SK-N-SH (cell line): ENCODE measurements around the gene ENDOV. TPM values are rescaled to one million over a fixed set of nuclear protein-coding genes. Genes with fewer than 3 reads are reported as not detected.

Experiments
- CTCF ChIA-PET: fragments of 300-600, 350-600 bp; formaldehyde crosslinking; extraction: SDS; loops from one replicate; lab custom pipeline; 2021; lab: Yijun Ruan, JAX
- POLR2A ChIA-PET: fragments of 350-600 bp; sonication (Branson Sonifier 250); formaldehyde crosslinking; extraction: SDS; loops from one replicate; lab custom pipeline; 2020; ENCODE audit warnings: antibody characterized with exemption, inconsistent platforms; lab: Yijun Ruan, JAX
- DNase-seq: peaks from one replicate; pipeline ENCODE4 v3.0.0; 2012
- H2AFZ ChIP-seq: fragments of 200-600 bp; sonication (generic); 2 replicates; pipeline ENCODE4 v1.8.1; 2016; ENCODE audit warnings: antibody characterized with exemption, mild to moderate bottlenecking, low read depth
- H3F3A ChIP-seq: fragments of 200-600 bp; sonication (generic); replicated peaks from 2 replicates; pipeline ENCODE3; 2016; ENCODE audit warnings: antibody characterized with exemption, mild to moderate bottlenecking; ENCODE audit not compliant: insufficient read depth
- H3K27ac ChIP-seq, 2 experiments: fragments of 200-500 bp in 1 of 2; fragments of 200-600 bp in 1 of 2; sonication (Bioruptor generic) in 1 of 2; sonication (generic), shearing (Covaris generic) in 1 of 2; 2 replicates each; pipeline versions ENCODE4 v1.5.1 to v1.6.1; 2014 to 2016; ENCODE audit warnings: low read depth in 2 of 2, inconsistent platforms in 1 of 2, low read length in 1 of 2, mild to moderate bottlenecking in 1 of 2, mixed read lengths in 1 of 2
- H3K27me3 ChIP-seq: fragments of 200-600 bp; sonication (generic), shearing (Covaris generic); 2 replicates; pipeline ENCODE4 v1.6.1; 2016; ENCODE audit warnings: mixed run types; ENCODE audit not compliant: insufficient read depth
- H3K36me3 ChIP-seq, 2 experiments: fragments of 200-500 bp in 1 of 2; fragments of 200-600 bp in 1 of 2; sonication (Bioruptor generic) in 1 of 2; sonication (generic) in 1 of 2; replicated peaks in 1 of 2; 2 replicates each; pipeline versions ENCODE3 to v1.5.1; 2014 to 2016; ENCODE audit warnings: low read length in 1 of 2, mild to moderate bottlenecking in 1 of 2; ENCODE audit not compliant: insufficient read depth in 2 of 2, control insufficient read depth in 1 of 2
- H3K4me1 ChIP-seq, 2 experiments: fragments of 200-500 bp in 1 of 2; fragments of 200-600 bp in 1 of 2; sonication (Bioruptor generic) in 1 of 2; sonication (generic), shearing (Covaris generic) in 1 of 2; 2 replicates each; pipeline versions ENCODE4 v1.5.1 to v1.6.1; 2014 to 2016; ENCODE audit warnings: low read depth in 1 of 2, low read length in 1 of 2, mixed run types in 1 of 2; ENCODE audit not compliant: insufficient read depth in 2 of 2, control insufficient read depth in 1 of 2
- H3K4me2 ChIP-seq: fragments of 200-600 bp; sonication (generic), shearing (Covaris generic); 2 replicates; pipeline ENCODE4 v1.6.1; 2017; ENCODE audit warnings: mixed run types
- H3K4me3 ChIP-seq, 2 experiments: fragments of 200-500 bp in 1 of 2; fragments of 200-600 bp in 1 of 2; sonication (Bioruptor generic) in 1 of 2; sonication (generic), shearing (Covaris generic) in 1 of 2; 2 replicates each; pipeline versions ENCODE4 v1.5.1 to v1.8.1; 2014 to 2016; ENCODE audit warnings: low read depth in 2 of 2, inconsistent platforms in 1 of 2, low read length in 1 of 2, mild to moderate bottlenecking in 1 of 2, mixed read lengths in 1 of 2, moderate library complexity in 1 of 2
- H3K79me2 ChIP-seq: fragments of 200-600 bp; sonication (generic); 2 replicates; pipeline ENCODE4 v1.8.1; 2017; ENCODE audit warnings: mild to moderate bottlenecking; ENCODE audit not compliant: insufficient read depth
- H3K9ac ChIP-seq: fragments of 200-600 bp; sonication (generic); 2 replicates; pipeline ENCODE4 v1.6.1; 2017; ENCODE audit warnings: mixed run types
- H3K9me2 ChIP-seq: fragments of 200-600 bp; sonication (generic); 2 replicates; pipeline ENCODE4 v1.6.1; 2017; ENCODE audit warnings: mixed run types
- H3K9me3 ChIP-seq: fragments of 200-600 bp; sonication (generic); 2 replicates; pipeline ENCODE4 v1.6.1; 2017; ENCODE audit warnings: mixed run types, mild to moderate bottlenecking, moderate library complexity
- H4K20me1 ChIP-seq: fragments of 200-600 bp; sonication (generic); 2 replicates; pipeline ENCODE4 v1.6.1; 2017; ENCODE audit warnings: mild to moderate bottlenecking, mixed run types; ENCODE audit not compliant: insufficient read depth
- PBX3 ChIP-seq: IDR thresholded peaks from 2 replicates; pipeline ENCODE4; 2012
- RAD21 ChIP-seq: IDR thresholded peaks from 2 replicates; pipeline ENCODE4 v1.6.1; 2012; ENCODE audit warnings: mild to moderate bottlenecking, low read length
- REST ChIP-seq: IDR thresholded peaks from 2 replicates; pipeline ENCODE4 v1.6.1; 2012; ENCODE audit warnings: mild to moderate bottlenecking, low read depth, low read length, moderate library complexity
- RFX5 ChIP-seq: IDR thresholded peaks from 2 replicates; pipeline ENCODE4 v1.6.1; 2012; ENCODE audit warnings: mild to moderate bottlenecking, improper control_type of control experiment, low read length
- TEAD4 ChIP-seq: IDR thresholded peaks from 2 replicates; pipeline ENCODE4 v1.4.0; 2012; ENCODE audit warnings: mild to moderate bottlenecking, borderline replicate concordance; ENCODE audit not compliant: insufficient read depth
- ZBTB33 ChIP-seq: IDR thresholded peaks from 2 replicates; pipeline ENCODE4 v1.4.0; 2012; ENCODE audit warnings: low read depth, borderline replicate concordance
- WGBS: methylation state at CpG from one replicate; pipeline ENCODE4 v1.1.6; 2017; ENCODE audit warnings: low lambda C conversion rate; 5-methylcytosine and 5-hydroxymethylcytosine counted together
- polyA plus RNA-seq, 3 experiments: library from polyadenylated mRNA; depleted of rRNA; stranded (reverse); fragments of >200 nt; gene quantifications; 2 replicates each; pipeline ENCODE4 v1.2.3, GENCODE V29; 2012

ENDOV gene
- polyA plus RNA-seq, 1 of the 3 experiments (the other 2 are of a cell fraction) = 83.6 TPM

GRCh38 chr17:80416940-80417293 lies 1.9 kb downstream of the ENDOV start (continued):
- TF ChIP-seq RFX5 = no peak
- no peak for TF ChIP-seq RAD21
- TF ChIP-seq ZBTB33 = no peak
- no peak for TF ChIP-seq TEAD4
- no peak for TF ChIP-seq PBX3

- H3K9ac ChIP-seq = no peak overlapping the region
- H3K4me3 ChIP-seq = no peak overlapping the region
- POLR2A ChIA-PET = no interaction called here
- no peaks in the 10 kb centered on the region for H3K9me3 ChIP-seq
- peaks cover 43% of the 10 kb centered on the region for H3K79me2 ChIP-seq
- H3K9me2 ChIP-seq = no peaks in the 10 kb centered on the region
- H3F3A ChIP-seq = peaks cover 5% of the 10 kb centered on the region
- no peak for TF ChIP-seq PBX3
- no peak for TF ChIP-seq REST
- no peak overlapping the region for H2AFZ ChIP-seq
- no peak for DNase-seq
- no peak overlapping the region for H3K27ac ChIP-seq
- no peaks in the 10 kb centered on the region for H3K27me3 ChIP-seq
- H3K4me2 ChIP-seq = no peak overlapping the region
- CTCF ChIA-PET = interaction anchor here (1.2 to 6.5 kb wide), 3 partner anchors 8 to 608 kb away, joined by 3 to 47 read pairs (median 5); no protein-coding TSS in a partner anchor
- peaks cover 5 to 22% of the 10 kb centered on the region in 2 experiments; a peak in 2 of 4 replicates for H3K4me1 ChIP-seq
- 96% methylated on average over 11 of the region's 11 CpGs for WGBS
- peaks cover 31% of the 10 kb centered on the region for H4K20me1 ChIP-seq
- peaks cover 25 to 28% of the 10 kb centered on the region in 2 experiments for H3K36me3 ChIP-seq
Observed at GRCh38 chr17:80418589-80418988, 3.6 kb downstream of the ENDOV start.
